ENCODE results near the gene S100A8.

Gene S100A8

GRCh38 chr1:153389973-153390879, 647 bp downstream of the S100A8 start:
- no peak for DNase-seq (ENCODE audit: low spot score)

- no peak for DNase-seq (ENCODE audit: low spot score)
Measured at GRCh38 chr1:153389401-153389800, 1.5 kb downstream of the S100A8 start.

GRCh38 chr1:153387785-153388184, 3.1 kb downstream of the S100A8 start:
- DNase-seq (ENCODE audit: low spot score): no peak

- DNase-seq (ENCODE audit: low spot score): no peak
Measured at GRCh38 chr1:153387001-153387400, 3.9 kb downstream of the S100A8 start.

- peak; percentile 79 for DNase-seq (ENCODE audit: low spot score)
Measured at GRCh38 chr1:153386500-153386901, 4.4 kb downstream of the S100A8 start.

GRCh38 chr1:153384958-153385580, 5.8 kb downstream of the S100A8 start:
- no peak for DNase-seq (ENCODE audit: low spot score)

DNA sequence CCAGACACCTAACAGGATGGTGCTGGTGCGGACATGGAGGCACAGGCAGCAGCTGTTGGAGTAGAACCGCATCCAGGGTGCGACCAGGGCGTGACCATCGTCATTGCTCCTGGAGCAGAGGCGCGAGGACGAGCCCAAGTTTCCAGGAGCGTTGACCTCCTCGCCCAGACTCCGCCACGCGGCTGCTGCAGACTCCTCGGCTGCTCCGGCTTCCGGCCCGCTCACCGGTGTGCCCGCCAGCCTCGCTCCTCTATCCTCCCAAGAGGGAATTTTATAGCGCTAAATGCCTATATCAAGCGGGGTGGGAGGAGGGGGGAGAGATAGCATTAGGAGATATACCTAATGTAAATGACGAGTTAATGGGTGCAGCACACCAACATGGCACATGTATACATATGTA, 10.2 kb downstream of the S100A8 start:
- DNase-seq (ENCODE audit: low spot score): no peak

GRCh38 chr1:153379591-153379990, 11.3 kb downstream of the S100A8 start:
- DNase-seq (ENCODE audit: low spot score): no peak

GRCh38 chr1:153375511-153375910, 15.4 kb downstream of the S100A8 start, which contains the start of gene S100A12:
Gene S100A12, minus strand, starts transcription at chr1:153375621. Its CDS starts 1,029 bp downstream, at chr1:153374592.
- no peak for DNase-seq (ENCODE audit: low spot score)

GRCh38 chr1:153374071-153374470, 16.8 kb downstream of the S100A8 start:
- DNase-seq (ENCODE audit: low spot score): no peak

DNA sequence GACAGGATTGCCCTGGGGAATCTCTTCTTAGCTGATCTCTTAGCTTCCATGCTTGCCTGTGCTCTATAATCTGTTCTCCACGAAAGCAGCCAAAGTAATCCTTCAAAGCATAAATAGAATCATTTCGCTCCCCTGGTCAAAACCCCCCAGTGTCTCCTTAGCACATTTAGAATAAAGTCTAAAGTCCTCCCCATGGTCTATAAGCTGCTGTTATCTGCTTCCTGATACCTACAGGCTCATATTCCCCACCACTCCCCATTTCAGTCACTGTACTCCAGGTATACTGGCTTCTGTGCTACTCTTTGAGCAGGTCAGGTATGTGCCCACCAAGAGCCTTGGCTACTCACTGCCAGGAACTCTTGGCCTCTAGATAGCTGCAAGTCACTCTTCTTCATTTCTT, 18.3 kb downstream of the S100A8 start:
- no peak for DNase-seq (ENCODE audit: low spot score)

DNA sequence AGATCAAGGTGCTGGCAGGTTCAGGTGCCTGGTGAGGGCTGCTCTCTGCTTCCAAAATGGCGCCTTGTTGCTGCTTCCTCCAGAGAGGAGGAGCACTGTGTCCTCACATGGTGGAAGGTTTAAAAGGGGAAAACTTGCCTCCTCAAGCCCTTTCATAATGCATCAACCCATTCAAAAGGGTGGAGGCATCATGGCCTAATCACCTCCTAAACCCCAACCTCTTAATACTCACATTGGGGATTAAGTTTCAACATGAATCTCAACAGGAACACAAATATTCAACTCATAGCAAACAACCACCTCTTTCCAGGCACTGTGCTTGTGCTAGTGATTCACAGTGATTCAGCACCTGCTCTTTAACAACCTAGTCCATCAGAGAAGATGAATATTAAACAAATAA, 19.6 kb downstream of the S100A8 start:
- no peak for DNase-seq (ENCODE audit: low spot score)

DNA sequence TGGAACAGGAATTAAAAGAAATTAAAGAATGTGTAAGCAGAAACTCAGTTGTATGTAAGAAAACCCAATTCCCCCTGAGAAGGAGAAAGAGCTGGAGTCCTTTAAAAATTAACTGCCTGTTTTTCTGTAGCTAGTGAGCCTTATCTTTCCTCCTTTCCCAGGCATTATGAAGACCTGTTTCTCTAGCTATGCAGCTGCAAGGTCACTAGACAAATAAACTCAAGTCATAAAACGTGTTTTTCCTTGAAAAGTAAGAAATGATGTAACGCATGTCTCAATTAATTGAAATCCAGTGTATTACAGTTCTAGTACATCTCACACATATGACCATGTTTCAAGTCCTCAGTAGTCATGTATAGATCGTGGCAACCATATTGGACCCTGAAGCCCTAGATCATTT, 20.7 kb downstream of the S100A8 start:
- no peak for DNase-seq (ENCODE audit: low spot score)

- no peak for DNase-seq (ENCODE audit: low spot score)
Measured at GRCh38 chr1:153368495-153368894, 22.4 kb downstream of the S100A8 start.

- no peak for DNase-seq (ENCODE audit: low spot score)
Measured at GRCh38 chr1:153367090-153367489, 23.8 kb downstream of the S100A8 start.

GRCh38 chr1:153366261-153366660, 24.6 kb downstream of the S100A8 start:
- no peak for DNase-seq (ENCODE audit: low spot score)

DNA sequence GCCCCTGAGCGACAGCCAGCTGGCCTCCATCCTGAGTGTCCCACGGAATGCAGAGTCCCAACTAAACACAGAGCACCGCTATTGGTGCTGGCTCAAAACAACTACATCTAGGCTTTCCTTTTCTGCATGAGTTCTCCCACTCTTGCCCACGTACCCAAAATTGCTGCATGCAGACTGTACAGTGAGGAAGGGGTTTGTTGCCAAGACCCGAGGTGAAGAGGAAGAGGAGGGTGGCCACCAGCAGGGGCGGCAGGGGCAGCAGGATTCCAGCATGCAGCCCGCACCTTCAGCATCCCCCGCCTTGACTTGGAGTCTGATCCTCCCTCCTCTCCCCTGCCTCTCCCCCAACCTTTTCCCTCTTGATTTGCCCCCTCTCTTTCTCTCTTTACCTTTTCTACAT, 25.2 kb downstream of the S100A8 start:
- DNase-seq (ENCODE audit: low spot score): no peak

DNA sequence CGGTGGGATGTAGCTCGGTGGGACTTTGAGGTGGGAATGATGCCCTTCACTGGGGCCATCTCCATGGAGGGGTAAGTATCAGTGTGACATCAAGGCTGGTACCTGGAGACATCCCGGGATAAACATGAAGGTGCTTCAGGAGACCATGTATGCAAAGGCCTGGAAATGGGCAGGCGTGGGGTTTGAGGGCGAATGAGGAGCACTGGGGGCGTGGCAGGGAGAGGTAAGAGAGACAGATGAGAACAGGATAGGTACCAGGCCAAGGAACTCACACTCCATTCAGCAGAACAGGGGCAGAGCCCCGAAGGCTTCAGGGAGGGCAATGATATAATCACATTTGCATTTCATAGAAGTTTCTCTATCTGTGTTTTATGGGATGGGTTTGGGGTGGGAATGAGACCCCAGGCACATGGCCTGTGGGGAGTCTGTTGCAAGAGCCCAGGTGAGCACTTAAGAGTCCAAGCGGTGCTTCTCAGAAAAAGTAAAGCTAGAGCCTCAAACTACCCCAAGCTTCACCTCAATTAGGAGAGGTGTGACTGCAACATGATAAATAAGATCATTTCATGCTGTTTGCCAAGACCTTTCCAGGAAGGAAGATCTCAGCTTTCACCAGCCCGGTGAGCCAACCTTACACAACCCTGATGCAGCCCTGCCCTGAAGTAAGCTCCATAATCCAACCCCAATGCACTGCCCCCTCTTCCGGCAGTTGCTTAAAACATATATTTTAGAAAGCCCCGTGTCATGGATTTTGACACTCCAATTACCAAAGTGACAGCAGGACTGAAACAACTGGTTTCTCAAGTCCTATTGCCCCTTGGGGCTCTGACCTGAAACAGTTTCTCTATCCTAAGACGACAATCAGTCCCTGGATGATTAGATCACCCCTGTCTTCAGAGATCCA, 25.9 kb downstream of the S100A8 start:
- no peak for DNase-seq (ENCODE audit: low spot score)

- no peak for DNase-seq (ENCODE audit: low spot score)
Measured at GRCh38 chr1:153364156-153364555, 26.7 kb downstream of the S100A8 start.

- DNase-seq (ENCODE audit: low spot score): no peak
Measured at GRCh38 chr1:153363641-153364040, 27.2 kb downstream of the S100A8 start.

GRCh38 chr1:153362187-153362775, 28.6 kb downstream of the S100A8 start:
- no peak for DNase-seq (ENCODE audit: low spot score)
